GM13977 (cell line): ENCODE measurements around the gene IYD.

Experiments used
- DNase-seq: peaks from one replicate; pipeline ENCODE4 v3.0.0; 2012; ENCODE audit warnings: low spot score
- CTCF ChIP-seq: IDR thresholded peaks from 2 replicates; pipeline ENCODE4 v1.5.1; 2012; ENCODE audit warnings: mild to moderate bottlenecking, control low read depth; ENCODE audit not compliant: insufficient read depth; ENCODE audit errors: extremely low read depth, missing control alignments
- in situ Hi-C: fragments of 300-500 bp; cut with MboI; formaldehyde crosslinking; loops from one replicate; pipeline ENCODE4 v1.12.0; 2022; ENCODE audit warnings: low sequenced_read_pairs, low pct_unique_long_range_greater_than_20kb, mixed read lengths, inconsistent platforms; ENCODE audit not compliant: unreplicated experiment

IYD gene

GRCh38 chr6:150418827-150419594, 50.2 kb downstream of the IYD start:
- TF ChIP-seq CTCF, result peak; percentile 64
- peak; percentile 56 for DNase-seq
- in situ Hi-C loops, result loop anchor here (10.0 kb wide), 1 partner anchor 396 kb away; no protein-coding TSS in a partner anchor

- in situ Hi-C loops, result no loop called here
- no peak for DNase-seq
- no peak for TF ChIP-seq CTCF
These were observed 51.6 kb downstream of the IYD start for GRCh38 chr6:150420428-150420827.

- no peak for TF ChIP-seq CTCF
- in situ Hi-C loops, result no loop called here
- DNase-seq, result no peak
These were observed 52.1 kb downstream of the IYD start for GRCh38 chr6:150420926-150421325.

GRCh38 chr6:150425508-150425907, 56.7 kb downstream of the IYD start:
- TF ChIP-seq CTCF, result no peak
- DNase-seq, result no peak
- in situ Hi-C loops, result no loop called here

- TF ChIP-seq CTCF, result no peak
- no peak for DNase-seq
- in situ Hi-C loops, result no loop called here
These were observed 57.4 kb downstream of the IYD start for GRCh38 chr6:150426198-150426597.

GRCh38 chr6:150427037-150427602, 58.3 kb downstream of the IYD start:
- in situ Hi-C loops, result no loop called here
- no peak for TF ChIP-seq CTCF
- no peak for DNase-seq
